Endothelial cell of umbilical vein (primary cell): ENCODE data around the gene MYORG. TPM values are rescaled to one million over a fixed set of nuclear protein-coding genes. Genes with fewer than 3 reads are reported as not detected.

Experiments
- BruUV-seq: library from RNA; stranded (reverse); fragments of 400-500 nt; replicated peaks from 2 replicates; lab custom pipeline; 2021; lab: Mats Ljungman, UMichigan
- CTCF ChIA-PET: fragments of 300-600, 350-600 bp; sonication (Branson Sonifier 250); formaldehyde crosslinking; loops from one replicate; lab custom pipeline; 2021; ENCODE audit warnings: antibody characterized with exemption, inconsistent platforms; lab: Charles Lee
- POLR2A ChIA-PET: fragments of 300-600, 350-600 bp; sonication (Branson Sonifier 250); formaldehyde crosslinking; loops from one replicate; lab custom pipeline; 2021; ENCODE audit warnings: antibody characterized with exemption, inconsistent platforms; lab: Charles Lee
- DNase-seq: peaks from one replicate; pipeline ENCODE4 v3.0.0-alpha.2; 2011; ENCODE audit warnings: low read depth, low spot score
- FAIRE-seq: peaks from 2 replicates; lab custom pipeline; 2011; peaks lifted over from hg19 to GRCh38; lab: Jason Lieb, UNC
- H2AFZ ChIP-seq: 2 replicates; pipeline ENCODE4 v1.6.0; 2012; ENCODE audit warnings: low read depth, low read length, control low read depth, inconsistent platforms
- H3K27ac ChIP-seq: 2 replicates; pipeline ENCODE4 v1.5.1; 2011; ENCODE audit warnings: low read depth, mild to moderate bottlenecking, control low read depth, low read length, moderate library complexity; ENCODE audit not compliant: insufficient read depth
- H3K27me3 ChIP-seq, 2 experiments: 2 replicates each; pipeline versions ENCODE4 v1.6.0 to v1.6.1; 2011; ENCODE audit warnings: low read length in 2 of 2, mixed read lengths in 1 of 2; ENCODE audit not compliant: control insufficient read depth in 2 of 2, insufficient read depth in 2 of 2
- H3K36me3 ChIP-seq, 2 experiments: 2 replicates in 1 of 2; 3 replicates in 1 of 2; pipeline ENCODE4 v1.5.1; 2011; ENCODE audit warnings: low read length in 2 of 2, mild to moderate bottlenecking in 1 of 2, moderate library complexity in 1 of 2; ENCODE audit not compliant: control insufficient read depth in 2 of 2, insufficient read depth in 2 of 2; ENCODE audit errors: extremely low read depth in 1 of 2
- H3K4me1 ChIP-seq: 3 replicates; pipeline ENCODE4 v1.5.1; 2011; ENCODE audit warnings: mild to moderate bottlenecking, low read length; ENCODE audit not compliant: control insufficient read depth, insufficient read depth; ENCODE audit errors: extremely low read depth
- H3K4me2 ChIP-seq: 2 replicates; pipeline ENCODE4 v1.6.1; 2011; ENCODE audit warnings: low read length, control low read depth, mixed read lengths; ENCODE audit not compliant: insufficient read depth
- H3K4me3 ChIP-seq, 3 experiments: fragments of 200-600 bp in 1 of 3; sonication (generic), shearing (Covaris generic) in 1 of 3; replicated peaks in 1 of 3; 2 replicates each; pipeline ENCODE4 v1.5.1; 2011 to 2016; ENCODE audit warnings: control low read depth in 3 of 3, low read length in 3 of 3, mild to moderate bottlenecking in 2 of 3, inconsistent platforms in 1 of 3, low read depth in 1 of 3, moderate library complexity in 1 of 3; ENCODE audit not compliant: insufficient read depth in 1 of 3
- H3K79me2 ChIP-seq: 2 replicates; pipeline ENCODE4 v1.6.0; 2012; ENCODE audit warnings: low read length, inconsistent platforms; ENCODE audit not compliant: control insufficient read depth, insufficient read depth
- H3K9ac ChIP-seq: replicated peaks from 2 replicates; pipeline ENCODE3; 2011; ENCODE audit warnings: low read length, control low read depth; ENCODE audit not compliant: insufficient read depth; ENCODE audit errors: extremely low read depth
- H3K9me1 ChIP-seq: replicated peaks from 3 replicates; pipeline ENCODE4 v1.6.0; 2011; ENCODE audit warnings: mild to moderate bottlenecking, low read length; ENCODE audit not compliant: control insufficient read depth, insufficient read depth; ENCODE audit errors: extremely low read depth
- H3K9me3 ChIP-seq: replicated peaks from 2 replicates; pipeline ENCODE4 v1.5.1; 2012; ENCODE audit warnings: low read length, inconsistent platforms; ENCODE audit not compliant: control insufficient read depth, insufficient read depth
- H4K20me1 ChIP-seq: replicated peaks from 2 replicates; pipeline ENCODE3; 2011; ENCODE audit warnings: mild to moderate bottlenecking, low read length; ENCODE audit not compliant: control insufficient read depth, insufficient read depth; ENCODE audit errors: extremely low read depth
- EZH2 ChIP-seq: IDR thresholded peaks from 2 replicates; pipeline ENCODE4 v1.6.1; 2012; ENCODE audit warnings: borderline replicate concordance, low read depth, mild to moderate bottlenecking, moderate library complexity, low read length, inconsistent platforms; ENCODE audit not compliant: severe bottlenecking
- FOS ChIP-seq: IDR thresholded peaks from 2 replicates; pipeline ENCODE4 v1.6.1; 2011; ENCODE audit warnings: mild to moderate bottlenecking, low read length, moderate library complexity, borderline replicate concordance; ENCODE audit not compliant: insufficient read depth
- GATA2 ChIP-seq: IDR thresholded peaks from 2 replicates; pipeline ENCODE4 v1.7.0; 2011; ENCODE audit warnings: low read depth, mild to moderate bottlenecking, moderate library complexity, mixed read lengths, low read length; ENCODE audit not compliant: insufficient read length, insufficient read depth
- JUN ChIP-seq: IDR thresholded peaks from 2 replicates; pipeline ENCODE4 v1.6.1; 2011; ENCODE audit warnings: borderline replicate concordance, low read depth; ENCODE audit not compliant: insufficient read length, insufficient read depth
- MYC ChIP-seq: IDR thresholded peaks from one replicate; pipeline ENCODE4 v1.6.1; 2011; ENCODE audit warnings: mild to moderate bottlenecking, low read depth, low read length
- POLR2A ChIP-seq: IDR thresholded peaks from 2 replicates; pipeline ENCODE4 v1.6.1; 2012; ENCODE audit warnings: low read depth, mild to moderate bottlenecking, control low read depth, low read length
- POLR2AphosphoS5 ChIP-seq: IDR thresholded peaks from 2 replicates; pipeline ENCODE4 v1.6.1; 2012; ENCODE audit warnings: low read depth, mild to moderate bottlenecking, control low read depth, low read length, moderate library complexity; ENCODE audit not compliant: insufficient read depth
- dilution Hi-C: fragments of 300-500 bp; cut with MboI; formaldehyde crosslinking; loops from one replicate; pipeline ENCODE4 v1.15.0; 2019; ENCODE audit warnings: low sequenced_read_pairs; ENCODE audit not compliant: extremely low pct_ligation_motif_present
- intact Hi-C: fragments of 100-400 bp; cut with micrococcal nuclease; formaldehyde crosslinking; loops from one replicate; pipeline ENCODE4 v1.10.0; 2022
- polyA plus RNA-seq, 4 experiments: library from polyadenylated mRNA; depleted of rRNA in 3 of 4; stranded (reverse) in 3 of 4; unstranded in 1 of 4; fragments of >200 nt; gene quantifications; 2 replicates each; pipeline versions ENCODE4 v1.2.1 to v1.2.3, GENCODE V29; 2011 to 2012; ENCODE audit warnings: missing spikeins in 1 of 4
- total RNA-seq: library from RNA; stranded (reverse); gene quantifications from 2 replicates; pipeline ENCODE4 v1.2.3, GENCODE V29; 2021
- TF ChIP-seq, protein P1 (sequence below), 2 donors: IDR thresholded peaks; 1 replicate in 1 of 2; 2 replicates in 1 of 2; pipeline ENCODE4 v1.5.1; 2011; ENCODE audit warnings: low read length in 2 of 2, mild to moderate bottlenecking in 2 of 2, moderate library complexity in 2 of 2, control low read depth in 1 of 2, inconsistent platforms in 1 of 2, low read depth in 1 of 2; ENCODE audit not compliant: insufficient read depth in 1 of 2; ENCODE audit errors: extremely low read depth in 1 of 2
- TF ChIP-seq, protein P2 (sequence below): IDR thresholded peaks from 2 replicates; pipeline ENCODE4 v1.6.1; 2011; ENCODE audit not compliant: insufficient read depth, insufficient read length

MYORG gene
- total and polyA plus RNA-seq, 2 donors (not counting 3 experiments of a cell fraction or from before 2014, with no cell fraction given), result 2.8 to 7.0 TPM

DNA sequence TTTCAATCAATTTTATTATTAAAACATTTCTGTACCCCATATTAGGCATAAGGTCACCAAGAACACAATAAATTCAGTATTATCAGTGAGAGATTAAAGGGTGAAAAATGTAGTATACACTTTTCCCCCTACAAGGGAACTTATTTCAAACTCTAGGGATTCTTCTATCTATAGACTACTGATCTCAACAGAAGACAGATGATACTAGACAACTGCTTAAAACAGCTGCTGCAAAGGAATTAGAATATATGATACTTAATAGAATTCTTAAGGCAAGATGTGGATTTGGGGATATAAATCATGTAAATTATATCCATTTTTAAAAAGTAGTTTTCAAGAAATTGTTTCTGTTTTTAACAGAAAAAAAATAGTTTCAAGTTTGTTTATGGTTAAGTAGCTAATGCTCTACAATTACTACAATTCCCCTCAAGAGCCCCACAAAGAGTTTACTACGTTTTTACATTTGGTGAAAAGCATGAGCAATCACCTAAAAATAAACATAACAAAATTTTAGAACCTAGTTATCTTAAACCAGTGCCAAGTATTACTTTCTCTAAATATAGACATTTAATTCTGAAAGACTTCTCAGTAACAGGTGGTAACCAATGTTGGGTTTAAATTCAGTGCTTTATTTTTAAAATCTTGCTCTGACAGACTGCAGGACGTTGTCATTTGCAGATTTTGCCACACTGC lies 53.7 kb downstream of the MYORG start:
- POLR2A ChIA-PET, result no interaction called here

More for the DNA sequence above, 53.7 kb downstream of the MYORG start:
- Histone ChIP-seq H3K79me2 (peaks cover 8% of the 10 kb centered on the region), H3K9me1 (no peaks in the 10 kb centered on the region), H3K27ac (no peak overlapping the region), H3K4me2 (no peak overlapping the region), H3K9ac (no peak overlapping the region), H3K4me3 (no peak overlapping the region), H2AFZ (no peak overlapping the region), H3K27me3 (no peaks in the 10 kb centered on the region), H3K36me3 (no peaks in the 10 kb centered on the region), H4K20me1 (no peaks in the 10 kb centered on the region), H3K9me3 (no peaks in the 10 kb centered on the region), H3K4me1 (peaks cover 3% of the 10 kb centered on the region)
- intact Hi-C loops (no loop called here), dilution Hi-C loops (no loop called here)
- TF ChIP-seq POLR2A (no peak), POLR2AphosphoS5 (no peak), JUN (no peak), GATA2 (no peak), FOS (no peak), EZH2 (no peak), MYC (no peak)
- TF ChIP-seq, protein P1, sequence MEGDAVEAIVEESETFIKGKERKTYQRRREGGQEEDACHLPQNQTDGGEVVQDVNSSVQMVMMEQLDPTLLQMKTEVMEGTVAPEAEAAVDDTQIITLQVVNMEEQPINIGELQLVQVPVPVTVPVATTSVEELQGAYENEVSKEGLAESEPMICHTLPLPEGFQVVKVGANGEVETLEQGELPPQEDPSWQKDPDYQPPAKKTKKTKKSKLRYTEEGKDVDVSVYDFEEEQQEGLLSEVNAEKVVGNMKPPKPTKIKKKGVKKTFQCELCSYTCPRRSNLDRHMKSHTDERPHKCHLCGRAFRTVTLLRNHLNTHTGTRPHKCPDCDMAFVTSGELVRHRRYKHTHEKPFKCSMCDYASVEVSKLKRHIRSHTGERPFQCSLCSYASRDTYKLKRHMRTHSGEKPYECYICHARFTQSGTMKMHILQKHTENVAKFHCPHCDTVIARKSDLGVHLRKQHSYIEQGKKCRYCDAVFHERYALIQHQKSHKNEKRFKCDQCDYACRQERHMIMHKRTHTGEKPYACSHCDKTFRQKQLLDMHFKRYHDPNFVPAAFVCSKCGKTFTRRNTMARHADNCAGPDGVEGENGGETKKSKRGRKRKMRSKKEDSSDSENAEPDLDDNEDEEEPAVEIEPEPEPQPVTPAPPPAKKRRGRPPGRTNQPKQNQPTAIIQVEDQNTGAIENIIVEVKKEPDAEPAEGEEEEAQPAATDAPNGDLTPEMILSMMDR (IDR thresholded peaks at IDR 0.05; ENCODE audit: extremely low read depth in 1 of 2, insufficient read depth in 1 of 2, low read depth in 1 of 2, low read length in 2 of 2), result no peak
- TF ChIP-seq, protein P2, sequence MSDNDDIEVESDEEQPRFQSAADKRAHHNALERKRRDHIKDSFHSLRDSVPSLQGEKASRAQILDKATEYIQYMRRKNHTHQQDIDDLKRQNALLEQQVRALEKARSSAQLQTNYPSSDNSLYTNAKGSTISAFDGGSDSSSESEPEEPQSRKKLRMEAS, result no peak
- FAIRE-seq (no peak), DNase-seq (no peak)
- BruUV-seq, result no TSS peak
- CTCF ChIA-PET, result no interaction called here
